HCT116 (cell line): ENCODE measurements around the gene KIAA1671. TPM values are rescaled to one million over a fixed set of nuclear protein-coding genes. Genes with fewer than 3 reads are reported as not detected.
A peak's percentile ranks its signal among the peaks of the same experiment; 100 is the strongest.

Source experiments
- ATAC-seq: fragments of 200-7000 bp; cut with Tn5 transposase; 2 replicates; pipeline ENCODE4 v1.9.1; 2020; ENCODE audit warnings: mild to moderate bottlenecking, moderate library complexity
- BruUV-seq: library from RNA; stranded (reverse); fragments of 400-500 nt; replicated peaks from 2 replicates; lab custom pipeline; 2021; lab: Mats Ljungman, UMichigan
- CTCF ChIA-PET: fragments of 300-600 bp; sonication (Branson Sonifier 250); formaldehyde crosslinking; loops from one replicate; lab custom pipeline; 2021; ENCODE audit warnings: antibody characterized with exemption; lab: Charles Lee
- POLR2A ChIA-PET: fragments of 300-600, 350-600 bp; sonication (Branson Sonifier 250); formaldehyde crosslinking; loops from one replicate; lab custom pipeline; 2021; ENCODE audit warnings: antibody characterized with exemption; lab: Charles Lee
- RAD21 ChIA-PET, 2 experiments: fragments of 300-600 bp; sonication (Branson Sonifier 250); formaldehyde crosslinking; loops; one replicate each; lab custom pipeline; 2023; ENCODE audit warnings: low total read pairs in 2 of 2; ENCODE audit not compliant: uncharacterized antibody in 2 of 2, unreplicated experiment in 2 of 2, low non-redundant PET in 1 of 2; lab: Charles Lee
- DNase-seq: peaks from one replicate; pipeline ENCODE4 v3.0.0-alpha.2; 2010; ENCODE audit warnings: low read depth, low spot score
- H2AFZ ChIP-seq: fragments of 200-600 bp; shearing (Covaris generic), sonication (generic); 2 replicates; pipeline ENCODE4 v1.6.1; 2017; ENCODE audit warnings: low read depth, mixed run types, mixed read lengths, antibody characterized with exemption, low read length; ENCODE audit not compliant: poor library complexity, severe bottlenecking
- H3K27ac ChIP-seq: 2 replicates; pipeline ENCODE4 v1.5.1; 2012; ENCODE audit warnings: low read depth, low read length
- H3K27me3 ChIP-seq: fragments of 200-600 bp; sonication (generic); 2 replicates; pipeline ENCODE4 v1.6.1; 2016; ENCODE audit warnings: mixed run types, low read length, mixed read lengths; ENCODE audit not compliant: insufficient read depth
- H3K36me3 ChIP-seq, 2 experiments: fragments of 200-500 bp in 1 of 2; fragments of 200-600 bp in 1 of 2; sonication (Bioruptor generic) in 1 of 2; sonication (generic) in 1 of 2; 2 replicates each; pipeline versions ENCODE4 v1.5.1 to v1.6.1; 2014 to 2016; ENCODE audit warnings: low read length in 2 of 2, inconsistent platforms in 1 of 2, mixed read lengths in 1 of 2, mixed run types in 1 of 2; ENCODE audit not compliant: insufficient read depth in 2 of 2, control insufficient read depth in 1 of 2
- H3K4me1 ChIP-seq, 2 experiments: fragments of 200-600 bp in 1 of 2; sonication (generic) in 1 of 2; 2 replicates each; pipeline versions ENCODE4 v1.5.1 to v1.6.1; 2012 to 2017; ENCODE audit warnings: low read length in 2 of 2, inconsistent platforms in 1 of 2, mild to moderate bottlenecking in 1 of 2, mixed read lengths in 1 of 2, mixed run types in 1 of 2, moderate library complexity in 1 of 2; ENCODE audit not compliant: insufficient read depth in 2 of 2, control insufficient read depth in 1 of 2
- H3K4me2 ChIP-seq: fragments of 200-600 bp; sonication (generic); 2 replicates; pipeline ENCODE4 v1.6.1; 2017; ENCODE audit warnings: mixed run types, low read length, mixed read lengths
- H3K4me3 ChIP-seq, 2 experiments: fragments of 200-600 bp in 1 of 2; sonication (generic) in 1 of 2; replicated peaks in 1 of 2; 2 replicates each; pipeline ENCODE4 v1.5.1; 2011 to 2016; ENCODE audit warnings: low read length in 2 of 2, control low read depth in 1 of 2, low read depth in 1 of 2, mild to moderate bottlenecking in 1 of 2, mixed read lengths in 1 of 2, mixed run types in 1 of 2
- H3K79me2 ChIP-seq: fragments of 200-600 bp; sonication (generic); 2 replicates; pipeline ENCODE4 v1.6.1; 2017; ENCODE audit warnings: mild to moderate bottlenecking, mixed run types, low read length, moderate library complexity, mixed read lengths; ENCODE audit not compliant: insufficient read depth
- H3K9ac ChIP-seq: fragments of 200-600 bp; sonication (generic); 2 replicates; pipeline ENCODE4 v1.6.1; 2016; ENCODE audit warnings: low read length, mixed read lengths
- H3K9me2 ChIP-seq: fragments of 200-600 bp; sonication (generic), shearing (Covaris generic); 2 replicates; pipeline ENCODE4 v1.6.1; 2017; ENCODE audit warnings: mixed run types, mild to moderate bottlenecking, moderate library complexity; ENCODE audit not compliant: insufficient read depth
- H3K9me3 ChIP-seq, 2 experiments: fragments of 200-500 bp in 1 of 2; fragments of 200-600 bp in 1 of 2; sonication (Bioruptor generic) in 1 of 2; sonication (generic) in 1 of 2; 2 replicates each; pipeline ENCODE4 v1.6.1; 2014 to 2017; ENCODE audit warnings: low read length in 2 of 2, mixed read lengths in 2 of 2, inconsistent platforms in 1 of 2, low read depth in 1 of 2, mild to moderate bottlenecking in 1 of 2, mixed run types in 1 of 2, moderate library complexity in 1 of 2; ENCODE audit not compliant: control insufficient read depth in 1 of 2, insufficient read depth in 1 of 2
- H4K20me1 ChIP-seq: fragments of 200-600 bp; sonication (generic), shearing (Covaris generic); 2 replicates; pipeline ENCODE4 v1.6.1; 2017; ENCODE audit warnings: mixed run types, mild to moderate bottlenecking, moderate library complexity; ENCODE audit not compliant: insufficient read depth
- ATF3 ChIP-seq: IDR thresholded peaks from 2 replicates; pipeline ENCODE4 v1.6.1; 2012
- CBX3 ChIP-seq: IDR thresholded peaks from 2 replicates; pipeline ENCODE4 v1.6.1; 2012; ENCODE audit warnings: low read depth
- CEBPB ChIP-seq: IDR thresholded peaks from 2 replicates; pipeline ENCODE4 v1.6.1; 2012; ENCODE audit warnings: low read depth
- CTCF ChIP-seq, 3 experiments: fragments of 200-600 bp in 1 of 3; sonication (generic) in 1 of 3; IDR thresholded peaks in 2 of 3; conservative IDR thresholded peaks in 1 of 3; 2 replicates each; pipeline ENCODE4 v1.5.1; 2012 to 2017; ENCODE audit warnings: low read depth in 2 of 3, low read length in 2 of 3, antibody characterized with exemption in 1 of 3, borderline replicate concordance in 1 of 3, control low read depth in 1 of 3, mild to moderate bottlenecking in 1 of 3, mixed read lengths in 1 of 3, mixed run types in 1 of 3, moderate library complexity in 1 of 3; ENCODE audit not compliant: insufficient read depth in 1 of 3
- EGR1 ChIP-seq: IDR thresholded peaks from 2 replicates; pipeline ENCODE4 v1.6.1; 2012; ENCODE audit warnings: low read depth
- EZH2phosphoT487 ChIP-seq: fragments of 200-600 bp; IDR thresholded peaks from 2 replicates; pipeline ENCODE4 v1.6.1; 2018; ENCODE audit warnings: antibody characterized with exemption, borderline replicate concordance
- FOSL1 ChIP-seq: IDR thresholded peaks from 2 replicates; pipeline ENCODE4 v1.6.1; 2012; ENCODE audit warnings: low read depth
- JUND ChIP-seq: IDR thresholded peaks from 2 replicates; pipeline ENCODE4 v1.6.1; 2012
- MAX ChIP-seq: IDR thresholded peaks from 2 replicates; pipeline ENCODE4 v1.6.1; 2012
- POLR2A ChIP-seq: IDR thresholded peaks from 2 replicates; pipeline ENCODE4 v1.7.0; 2011; ENCODE audit warnings: borderline replicate concordance; ENCODE audit not compliant: insufficient read depth, insufficient read length; ENCODE audit errors: extremely low read depth
- POLR2AphosphoS5 ChIP-seq: IDR thresholded peaks from 2 replicates; pipeline ENCODE4 v1.6.1; 2011; ENCODE audit warnings: mild to moderate bottlenecking, low read depth, low read length, moderate library complexity
- SP1 ChIP-seq: IDR thresholded peaks from 2 replicates; pipeline ENCODE4 v1.6.1; 2012; ENCODE audit warnings: low read depth
- ZFX ChIP-seq: fragments of 450-650 bp; IDR thresholded peaks from 2 replicates; pipeline ENCODE4 v1.6.1; 2017
- ZNF274 ChIP-seq: fragments of 200-500 bp; sonication (Bioruptor generic); IDR thresholded peaks from 2 replicates; pipeline ENCODE4 v1.6.1; 2014; ENCODE audit warnings: mild to moderate bottlenecking, low read depth, low read length, inconsistent platforms
- intact Hi-C: fragments of 100-400 bp; cut with micrococcal nuclease; formaldehyde crosslinking; loops from 2 replicates; pipeline ENCODE4 v1.10.0; 2022
- total RNA-seq: library from RNA; stranded (reverse); gene quantifications from one replicate; pipeline ENCODE4 v1.2.1, GENCODE V29; 2021; ENCODE audit not compliant: unreplicated experiment
- TF ChIP-seq, protein P1 (sequence below): IDR thresholded peaks from 2 replicates; pipeline ENCODE4 v1.6.1; 2011; ENCODE audit warnings: mild to moderate bottlenecking, low read length, moderate library complexity; ENCODE audit not compliant: insufficient replicate concordance; ENCODE audit errors: extremely low read depth
- TF ChIP-seq, protein P2 (sequence below): IDR thresholded peaks from 2 replicates; pipeline ENCODE4 v1.6.1; 2012; ENCODE audit warnings: low read depth

Gene KIAA1671
- total RNA-seq, 1 experiment from 2014 or later, result 36.8 TPM

- Histone ChIP-seq H2AFZ (no peak overlapping the region), H4K20me1 (no peaks in the 10 kb centered on the region), H3K9me2 (no peaks in the 10 kb centered on the region), H3K9me3 (no peaks in the 10 kb centered on the region), H3K79me2 (peaks cover 83% of the 10 kb centered on the region), H3K27me3 (no peaks in the 10 kb centered on the region), H3K36me3 (no peaks in the 10 kb centered on the region), H3K27ac (peak overlapping the region; percentile 77), H3K4me1 (peaks cover 76 to 95% of the 10 kb centered on the region in 2 experiments), H3K4me3 (peak overlapping the region in 1 of 2 experiments; percentile 45; a peak in 3 of 4 replicates), H3K4me2 (peak overlapping the region; percentile 83), H3K9ac (peak overlapping the region; percentile 57)
- DNase-seq, result peak; percentile 56
- intact Hi-C loops, result no loop called here
- peak; percentile 69 for ATAC-seq
- ChIA-PET CTCF (interaction anchor here (0.8 to 1.1 kb wide), 2 partner anchors 26 to 166 kb away, joined by 3 read pairs; no protein-coding TSS in a partner anchor), RAD21 (no interaction called here), POLR2A (interaction anchor here (0.6 to 1.0 kb wide), 2 partner anchors 10 to 12 kb away, joined by 3 to 4 read pairs; no protein-coding TSS in a partner anchor)
- TF ChIP-seq ZFX (no peak), ATF3 (no peak), CEBPB (no peak), EZH2phosphoT487 (no peak), POLR2AphosphoS5 (peak; percentile 41; the same call in 1 of the 2 replicates), ZNF274 (no peak), CBX3 (no peak), FOSL1 (peak; percentile 18; the same call in 1 of the 2 replicates), MAX (no peak), POLR2A (no peak), EGR1 (no peak; the same call in 1 of the 2 replicates), JUND (no peak), SP1 (peak; percentile 77), CTCF (IDR thresholded peaks at IDR 0.05 in 2 of 3, conservative IDR thresholded peaks at IDR 0.05 in 1 of 3; ENCODE audit: borderline replicate concordance in 1 of 3, insufficient read depth in 1 of 3, low read depth in 2 of 3, low read length in 2 of 3) (no peak)
- TF ChIP-seq, protein P1, sequence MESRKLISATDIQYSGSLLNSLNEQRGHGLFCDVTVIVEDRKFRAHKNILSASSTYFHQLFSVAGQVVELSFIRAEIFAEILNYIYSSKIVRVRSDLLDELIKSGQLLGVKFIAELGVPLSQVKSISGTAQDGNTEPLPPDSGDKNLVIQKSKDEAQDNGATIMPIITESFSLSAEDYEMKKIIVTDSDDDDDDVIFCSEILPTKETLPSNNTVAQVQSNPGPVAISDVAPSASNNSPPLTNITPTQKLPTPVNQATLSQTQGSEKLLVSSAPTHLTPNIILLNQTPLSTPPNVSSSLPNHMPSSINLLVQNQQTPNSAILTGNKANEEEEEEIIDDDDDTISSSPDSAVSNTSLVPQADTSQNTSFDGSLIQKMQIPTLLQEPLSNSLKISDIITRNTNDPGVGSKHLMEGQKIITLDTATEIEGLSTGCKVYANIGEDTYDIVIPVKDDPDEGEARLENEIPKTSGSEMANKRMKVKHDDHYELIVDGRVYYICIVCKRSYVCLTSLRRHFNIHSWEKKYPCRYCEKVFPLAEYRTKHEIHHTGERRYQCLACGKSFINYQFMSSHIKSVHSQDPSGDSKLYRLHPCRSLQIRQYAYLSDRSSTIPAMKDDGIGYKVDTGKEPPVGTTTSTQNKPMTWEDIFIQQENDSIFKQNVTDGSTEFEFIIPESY, result no peak
- TF ChIP-seq, protein P2, sequence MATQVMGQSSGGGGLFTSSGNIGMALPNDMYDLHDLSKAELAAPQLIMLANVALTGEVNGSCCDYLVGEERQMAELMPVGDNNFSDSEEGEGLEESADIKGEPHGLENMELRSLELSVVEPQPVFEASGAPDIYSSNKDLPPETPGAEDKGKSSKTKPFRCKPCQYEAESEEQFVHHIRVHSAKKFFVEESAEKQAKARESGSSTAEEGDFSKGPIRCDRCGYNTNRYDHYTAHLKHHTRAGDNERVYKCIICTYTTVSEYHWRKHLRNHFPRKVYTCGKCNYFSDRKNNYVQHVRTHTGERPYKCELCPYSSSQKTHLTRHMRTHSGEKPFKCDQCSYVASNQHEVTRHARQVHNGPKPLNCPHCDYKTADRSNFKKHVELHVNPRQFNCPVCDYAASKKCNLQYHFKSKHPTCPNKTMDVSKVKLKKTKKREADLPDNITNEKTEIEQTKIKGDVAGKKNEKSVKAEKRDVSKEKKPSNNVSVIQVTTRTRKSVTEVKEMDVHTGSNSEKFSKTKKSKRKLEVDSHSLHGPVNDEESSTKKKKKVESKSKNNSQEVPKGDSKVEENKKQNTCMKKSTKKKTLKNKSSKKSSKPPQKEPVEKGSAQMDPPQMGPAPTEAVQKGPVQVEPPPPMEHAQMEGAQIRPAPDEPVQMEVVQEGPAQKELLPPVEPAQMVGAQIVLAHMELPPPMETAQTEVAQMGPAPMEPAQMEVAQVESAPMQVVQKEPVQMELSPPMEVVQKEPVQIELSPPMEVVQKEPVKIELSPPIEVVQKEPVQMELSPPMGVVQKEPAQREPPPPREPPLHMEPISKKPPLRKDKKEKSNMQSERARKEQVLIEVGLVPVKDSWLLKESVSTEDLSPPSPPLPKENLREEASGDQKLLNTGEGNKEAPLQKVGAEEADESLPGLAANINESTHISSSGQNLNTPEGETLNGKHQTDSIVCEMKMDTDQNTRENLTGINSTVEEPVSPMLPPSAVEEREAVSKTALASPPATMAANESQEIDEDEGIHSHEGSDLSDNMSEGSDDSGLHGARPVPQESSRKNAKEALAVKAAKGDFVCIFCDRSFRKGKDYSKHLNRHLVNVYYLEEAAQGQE, result no peak
- no TSS peak for BruUV-seq
Observed at GRCh38 chr22:24969560-24970301, 17.2 kb downstream of the KIAA1671 start.
